GM08714 (cell line): ENCODE results near the gene PCDH9.
"Not testable (repeated sequence)": the region's sequence is repeated elsewhere in the genome, so short reads cannot be mapped to it uniquely, and the experiment has no call there.

Source experiments
- H3K4me3 ChIP-seq: fragments of 200-500 bp; sonication (Bioruptor generic); 2 replicates; pipeline ENCODE4 v1.5.1; 2014; ENCODE audit warnings: mild to moderate bottlenecking, low read length, inconsistent platforms
- ZNF274 ChIP-seq: IDR thresholded peaks from 2 replicates; pipeline ENCODE4 v1.6.1; 2012; ENCODE audit warnings: mild to moderate bottlenecking, low read depth, low read length

Gene PCDH9

GRCh38 chr13:66312312-66313087 is 917.6 kb downstream of the PCDH9 start:
- no peak for TF ChIP-seq ZNF274
- H3K4me3 ChIP-seq = no peak overlapping the region

- no peak for TF ChIP-seq ZNF274
- no peak overlapping the region for H3K4me3 ChIP-seq
Measured at GRCh38 chr13:66305961-66306617, 924.0 kb downstream of the PCDH9 start.

- no peak overlapping the region for H3K4me3 ChIP-seq
- no peak for TF ChIP-seq ZNF274
Measured at GRCh38 chr13:66301482-66301881, 928.7 kb downstream of the PCDH9 start.

GRCh38 chr13:66301006-66301405 is 929.1 kb downstream of the PCDH9 start:
- H3K4me3 ChIP-seq = no peak overlapping the region
- TF ChIP-seq ZNF274 = no peak

- no peak for TF ChIP-seq ZNF274
- H3K4me3 ChIP-seq = no peak overlapping the region
Measured at GRCh38 chr13:66296875-66297274, 933.3 kb downstream of the PCDH9 start.

GRCh38 chr13:66296328-66296727 is 933.8 kb downstream of the PCDH9 start:
- H3K4me3 ChIP-seq = no peak overlapping the region
- TF ChIP-seq ZNF274 = no peak

GRCh38 chr13:66286806-66287205 is 943.3 kb downstream of the PCDH9 start:
- H3K4me3 ChIP-seq = not testable (repeated sequence)

- no peak overlapping the region for H3K4me3 ChIP-seq
- TF ChIP-seq ZNF274 = no peak
Measured at GRCh38 chr13:66275416-66275815, 954.7 kb downstream of the PCDH9 start.

- no peak overlapping the region for H3K4me3 ChIP-seq
- no peak for TF ChIP-seq ZNF274
Measured at GRCh38 chr13:66273011-66273410, 957.1 kb downstream of the PCDH9 start.

GRCh38 chr13:66266761-66267160 is 963.4 kb downstream of the PCDH9 start:
- no peak overlapping the region for H3K4me3 ChIP-seq
- no peak for TF ChIP-seq ZNF274

- TF ChIP-seq ZNF274 = no peak
Measured at GRCh38 chr13:66266348-66266747, 963.8 kb downstream of the PCDH9 start.

GRCh38 chr13:66265371-66265770 is 964.8 kb downstream of the PCDH9 start:
- H3K4me3 ChIP-seq = no peak overlapping the region
- no peak for TF ChIP-seq ZNF274

More at GRCh38 chr13:66266348-66266747, 963.8 kb downstream of the PCDH9 start:
- no peak overlapping the region for H3K4me3 ChIP-seq

- no peak for TF ChIP-seq ZNF274
- no peak overlapping the region for H3K4me3 ChIP-seq
Measured at GRCh38 chr13:66264971-66265370, 965.2 kb downstream of the PCDH9 start.

GRCh38 chr13:66262330-66262729 is 967.8 kb downstream of the PCDH9 start:
- no peak overlapping the region for H3K4me3 ChIP-seq
- TF ChIP-seq ZNF274 = no peak

GRCh38 chr13:66259426-66259825 is 970.7 kb downstream of the PCDH9 start:
- not testable (repeated sequence) for H3K4me3 ChIP-seq
